Heart left ventricle (tissue), 16 donors: ENCODE measurements around the gene INPP5K. TPM values are rescaled to one million over a fixed set of nuclear protein-coding genes. Genes with fewer than 3 reads are reported as not detected.

Experiments
- ATAC-seq, 4 donors: fragments of 200-7000 bp; cut with Tn5 transposase; one replicate each; pipeline ENCODE4 v1.9.1; 2020 to 2022; ENCODE audit warnings: moderate library complexity in 4 of 4, mild to moderate bottlenecking in 3 of 4, moderate number of reproducible peaks in 1 of 4
- DNase-seq, 5 donors: peaks; one replicate each; pipeline ENCODE4 v3.0.0-alpha.2; 2020
- H3K27ac ChIP-seq, 12 donors: fragments of 200-600 bp; sonication (generic) in 4 of 12; one replicate each; pipeline versions ENCODE4 v1.5.0 to v1.8.0; 2016 to 2022; ENCODE audit warnings: mild to moderate bottlenecking in 2 of 12
- H3K27me3 ChIP-seq, 9 donors: fragments of 200-600 bp; sonication (generic) in 2 of 9; one replicate each; pipeline versions ENCODE4 v1.5.1 to v1.8.0; 2016 to 2022; ENCODE audit warnings: mild to moderate bottlenecking in 3 of 9
- H3K36me3 ChIP-seq, 9 donors: fragments of 200-600 bp; sonication (generic) in 2 of 9; one replicate each; pipeline versions ENCODE4 v1.5.0 to v1.8.0; 2018 to 2022; ENCODE audit warnings: mild to moderate bottlenecking in 2 of 9
- H3K4me1 ChIP-seq, 12 donors: fragments of 200-600 bp; sonication (generic) in 4 of 12; one replicate each; pipeline versions ENCODE4 v1.5.0 to v1.8.0; 2016 to 2022; ENCODE audit warnings: mild to moderate bottlenecking in 3 of 12
- H3K4me3 ChIP-seq, 12 donors: fragments of 200-600 bp; sonication (generic) in 4 of 12; one replicate each; pipeline versions ENCODE4 v1.5.0 to v1.8.0; 2017 to 2022; ENCODE audit warnings: mild to moderate bottlenecking in 9 of 12, moderate library complexity in 4 of 12
- H3K9me3 ChIP-seq, 12 donors: fragments of 200-600 bp; sonication (generic) in 4 of 12; one replicate each; pipeline versions ENCODE4 v1.5.0 to v1.8.0; 2016 to 2022; ENCODE audit warnings: mild to moderate bottlenecking in 1 of 12
- CTCF ChIP-seq, 12 donors: fragments of 200-600 bp; sonication (generic) in 4 of 12; IDR thresholded peaks; one replicate each; pipeline versions ENCODE4 v1.5.0 to v1.8.0; 2018 to 2022; ENCODE audit warnings: antibody characterized with exemption in 12 of 12, mild to moderate bottlenecking in 5 of 12
- POLR2A ChIP-seq, 2 donors: fragments of 450-650 bp; IDR thresholded peaks; one replicate each; pipeline ENCODE4 v1.6.1; 2017; ENCODE audit warnings: antibody characterized with exemption in 2 of 2, mild to moderate bottlenecking in 2 of 2, moderate library complexity in 2 of 2
- WGBS, 4 donors: extraction: QIAGEN DNeasy Blood & Tissue Kit in 2 of 4; methylation state at CpG; one replicate each; pipeline versions ENCODE4 v1.1.5 to v1.1.7; 2013 to 2018; 5-methylcytosine and 5-hydroxymethylcytosine counted together
- intact Hi-C, 10 donors: fragments of 100-400 bp; cut with DNase I; formaldehyde crosslinking; loops; one replicate each; pipeline versions ENCODE4 v1.11.1 to v1.14.2; 2022
- polyA plus RNA-seq, 2 donors: library from polyadenylated mRNA; stranded (reverse); fragments of 200-250 nt; gene quantifications; one replicate each; pipeline ENCODE4 v1.2.3, GENCODE V29; 2013
- total RNA-seq, 9 donors: library from RNA; depleted of rRNA in 2 of 9; stranded (reverse); fragments of >200 nt in 2 of 9; fragmentation: NEBNext Ultra II Directional in 3 of 9; extraction: Animal tissue kit (Norgen Biotek cat#: 25700) in 3 of 9; gene quantifications; one replicate each; pipeline versions ENCODE4 v1.1.0 to v1.2.4, GENCODE V29; 2016 to 2023
- donor health status: ischemic (EF 13 %, LVEDD 7.1; RV severe dilation, severe dysfunction).
- donor health status: healthy with polysubstance abuse.
- donor health status: DM: no; HTN: yes; CAD: no.
- donor health status: DM: no; HTN: no; CAD: no.
- donor health status: ischemic (EF 25% LVEDD 6.9; RV normal size, moderate dysfunction).
- donor health status: ischemic (EF 25% LVEDD 5.7; RV mildly dilated, moderate dysfunction).
- donor health status: healthy.
- donor health status: DM: yes; HTN: yes; CAD: no.
- donor health status: ischemic (EF 35%, LVEDD 5.7; RV mildly dilated, moderate dysfunction).
- donor health status: nonischemic (EF 11% LVEDD 7.7; RV severe dilation, severe dysfunction).
- donor health status: DM: yes; HTN: yes; CAD: no.
- donor health status: PGD.
- donor health status: ischemic (EF 29% LVEDD 5.4; RV normal size, mild dysfunction).
- donor health status: nonischemic (EF 23%, LVEDD 6.1; RV moderate dilation, normal function).

Gene INPP5K
- total and polyA plus RNA-seq, 11 donors, result 21.9 to 128 (median 33.4) TPM

- intact Hi-C loops, result loop anchor here in 6 of 10 donors (2.0 to 5.0 kb wide), 2 partner anchors 34 kb away; partner anchors contain the start of gene CRK (in 6 of the 6)
- ATAC-seq (peak in 3 of 4 donors; percentile 33 to 52 (median 39)), DNase-seq (peak; percentile 85 to 91 (median 86))
- Histone ChIP-seq H3K4me3 (peak overlapping the region; percentile 25 to 86 (median 79)), H3K27ac (peak overlapping the region; percentile 91 to 100 (median 99)), H3K4me1 (peaks cover 13 to 91% (median 79%) of the 10 kb centered on the region in 12 donors), H3K9me3 (no peaks in the 10 kb centered on the region), H3K27me3 (no peaks in the 10 kb centered on the region), H3K36me3 (peaks cover 0 to 12% (median 6%) of the 10 kb centered on the region in 9 donors)
- peak in 1 of 2 donors; percentile 56 for TF ChIP-seq POLR2A (IDR thresholded peaks at IDR 0.05)
- TF ChIP-seq CTCF (IDR thresholded peaks at IDR 0.05), result no peak
- WGBS, 4 donors, result 1% methylated on average over 17 to 52 of the region's 52 CpGs
These were observed 25.6 kb downstream of the INPP5K start for GRCh38 chr17:1490643-1491442.

GRCh38 chr17:1488826-1489270 lies 27.6 kb downstream of the INPP5K start:
- DNase-seq (no peak), ATAC-seq (no peak)
- Histone ChIP-seq H3K4me1 (peaks cover 12 to 86% (median 73%) of the 10 kb centered on the region in 12 donors), H3K9me3 (no peaks in the 10 kb centered on the region), H3K36me3 (peaks cover 0 to 5% (median 3%) of the 10 kb centered on the region in 9 donors), H3K4me3 (peak overlapping the region in 11 of 12 donors; percentile 26 to 85 (median 72)), H3K27me3 (no peaks in the 10 kb centered on the region), H3K27ac (peak overlapping the region; percentile 94 to 100 (median 99))
- TF ChIP-seq POLR2A (IDR thresholded peaks at IDR 0.05) (no peak), CTCF (IDR thresholded peaks at IDR 0.05) (no peak)
- intact Hi-C loops, result loop anchor here in 3 of 10 donors (2.0 to 10.0 kb wide), 2 partner anchors 22 to 156 kb away; partner anchors contain the start of genes RILP (in 2 of the 3) and SCARF1 (in 2 of the 3)
- 36 to 48% (median 41%) methylated on average over 2 to 7 of the region's 7 CpGs for WGBS, 4 donors

- peak in 5 of 12 donors; percentile 9 to 18 (median 15) for TF ChIP-seq CTCF (IDR thresholded peaks at IDR 0.05)
- TF ChIP-seq POLR2A (IDR thresholded peaks at IDR 0.05), result peak in 1 of 2 donors; percentile 69
- H3K4me3 ChIP-seq, result peak overlapping the region; percentile 26 to 85 (median 70)
- 1% methylated on average over 15 to 72 of the region's 72 CpGs for WGBS, 4 donors
- ATAC-seq, result peak; percentile 45 to 71 (median 67)
- H3K9me3 ChIP-seq, result no peaks in the 10 kb centered on the region
- intact Hi-C loops, result loop anchor here in 3 of 10 donors (2.0 to 10.0 kb wide), 2 partner anchors 23 to 157 kb away; partner anchors contain the start of genes RILP (in 2 of the 3) and SCARF1 (in 2 of the 3)
- no peaks in the 10 kb centered on the region for H3K27me3 ChIP-seq
- peak; percentile 90 to 94 (median 94) for DNase-seq
- peaks cover 7 to 86% (median 68%) of the 10 kb centered on the region in 12 donors for H3K4me1 ChIP-seq
- H3K27ac ChIP-seq, result peak overlapping the region; percentile 94 to 100 (median 99)
- peaks cover 0 to 11% (median 10%) of the 10 kb centered on the region in 9 donors for H3K36me3 ChIP-seq
These were observed 28.2 kb downstream of the INPP5K start for GRCh38 chr17:1487939-1488825.
